Ammon's horn (tissue), 1 donor: ENCODE results near the gene ETV3L.

Experiments used
- DNase-seq: peaks from one replicate; pipeline ENCODE4 v3.0.0-alpha.2; 2016; ENCODE audit warnings: low spot score

Gene ETV3L

DNA sequence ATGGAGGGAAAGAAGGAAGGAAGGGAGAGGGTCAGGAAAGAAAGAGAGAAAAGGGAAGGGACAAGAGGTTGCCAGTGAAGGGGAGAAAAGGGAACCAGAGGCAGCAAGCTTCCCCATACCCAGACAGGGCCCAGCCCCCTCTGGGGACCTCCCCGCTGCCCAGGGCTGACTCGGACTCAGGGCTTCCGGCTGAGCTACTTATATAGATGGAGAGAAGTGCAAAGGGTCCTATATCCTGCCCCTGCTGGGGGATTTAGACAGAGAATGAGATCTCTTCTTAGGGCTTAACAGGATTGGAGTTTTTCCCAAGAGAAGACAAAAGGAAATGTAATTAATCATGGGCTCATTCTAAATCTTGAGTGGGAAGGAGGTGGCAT lies at the start of gene ETV3L:
ETV3L (minus strand) TSS at position 176 of the 377 bp plus-strand sequence. CDS start 285 bp downstream, outside the sequence.
- DNase-seq: no peak

DNA sequence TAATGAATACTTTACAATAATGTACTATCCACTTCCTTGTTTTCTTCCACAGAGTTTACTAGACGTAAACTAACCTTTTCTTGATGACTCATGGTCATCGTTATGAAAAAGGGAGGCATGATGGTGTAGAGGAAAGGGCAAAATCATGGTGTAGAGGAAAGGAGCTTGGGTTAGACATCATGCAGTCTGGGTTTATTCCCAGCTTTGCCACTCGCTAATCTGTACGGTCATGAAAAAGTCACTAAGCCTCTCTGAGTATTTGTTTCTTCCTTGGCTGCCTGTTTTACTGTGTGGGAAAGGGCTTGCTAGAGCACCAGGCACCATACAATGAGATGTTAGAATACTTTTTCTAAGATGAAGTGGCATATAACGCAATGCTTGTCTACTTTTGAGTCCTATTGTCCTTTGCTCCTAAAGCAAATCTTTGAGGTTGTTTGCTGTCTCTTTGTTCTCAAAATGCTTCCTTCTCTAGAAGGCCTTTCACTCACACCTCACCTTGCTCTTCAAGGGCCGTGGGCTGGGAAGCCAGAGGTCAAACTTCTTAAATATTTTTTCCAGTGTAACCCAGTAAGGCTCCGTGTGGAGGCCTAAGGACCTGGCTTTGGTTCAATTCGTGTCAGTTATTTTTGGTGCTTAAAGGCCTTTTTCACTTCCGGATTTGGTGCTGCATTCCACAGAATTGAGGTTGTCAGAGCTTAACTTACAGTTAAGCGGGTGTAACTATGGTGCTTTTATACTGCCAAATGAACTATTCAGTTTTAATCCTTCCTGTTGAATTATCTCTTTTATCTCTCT lies 48.5 kb upstream of the ETV3L start:
- DNase-seq: peak; percentile 23

DNA sequence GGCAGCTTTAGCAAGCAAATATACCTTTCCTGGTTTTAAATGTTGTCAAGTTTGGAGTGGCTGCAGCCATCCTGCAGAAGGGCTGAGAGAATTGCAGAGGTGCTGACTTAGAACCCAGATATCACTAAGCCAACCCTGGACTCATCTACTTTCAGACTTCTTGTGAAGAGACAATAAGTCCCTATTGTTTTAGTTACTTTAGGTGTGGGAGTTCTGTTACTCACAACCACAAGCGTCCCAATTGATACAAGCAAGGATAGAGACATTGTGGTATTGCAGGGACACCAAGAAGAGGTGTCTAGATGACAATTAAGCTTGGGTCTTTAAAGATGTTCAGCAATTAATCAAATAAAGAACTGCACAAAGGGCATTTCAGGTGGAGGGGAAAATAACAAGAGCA lies 47.4 kb upstream of the ETV3L start:
- no peak for DNase-seq

DNA sequence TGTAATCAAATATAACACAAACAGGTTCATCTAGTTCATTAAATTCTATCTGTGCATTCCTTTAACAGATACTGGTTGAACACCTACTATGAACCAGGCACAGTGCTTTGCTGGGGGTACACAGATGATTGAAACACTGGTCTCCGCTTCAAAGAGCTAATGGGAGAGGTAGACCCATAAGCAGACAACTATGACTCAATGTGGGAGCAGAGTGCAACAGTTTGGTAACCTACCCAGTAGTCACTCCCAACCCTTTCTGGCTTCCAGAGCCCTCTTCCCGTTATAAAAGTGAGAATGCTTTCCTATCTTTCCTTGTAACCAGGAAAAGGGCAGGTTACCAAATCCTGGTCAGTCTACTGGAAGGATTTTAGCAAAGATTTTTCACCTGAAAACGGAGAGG lies 46.6 kb upstream of the ETV3L start:
- DNase-seq: no peak

DNA sequence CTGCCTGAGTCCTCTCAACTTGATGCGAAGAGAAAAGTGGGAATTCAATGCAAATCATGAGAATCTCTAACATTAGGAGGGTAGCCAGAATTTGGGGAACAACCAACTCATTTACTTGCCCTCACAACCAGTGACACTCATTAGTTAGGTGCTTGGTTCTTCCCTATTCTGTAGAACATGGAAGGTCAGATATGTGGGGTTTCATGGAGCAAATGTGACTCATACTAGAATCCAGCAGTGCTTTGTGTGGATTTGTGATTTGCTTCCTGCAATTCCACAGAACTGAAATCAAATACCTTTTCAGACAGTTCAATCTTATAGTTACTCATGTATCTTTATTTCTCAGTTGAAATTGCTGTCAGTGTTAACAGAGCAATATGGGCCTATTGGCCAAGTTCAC lies 45.5 kb upstream of the ETV3L start:
- no peak for DNase-seq

DNA sequence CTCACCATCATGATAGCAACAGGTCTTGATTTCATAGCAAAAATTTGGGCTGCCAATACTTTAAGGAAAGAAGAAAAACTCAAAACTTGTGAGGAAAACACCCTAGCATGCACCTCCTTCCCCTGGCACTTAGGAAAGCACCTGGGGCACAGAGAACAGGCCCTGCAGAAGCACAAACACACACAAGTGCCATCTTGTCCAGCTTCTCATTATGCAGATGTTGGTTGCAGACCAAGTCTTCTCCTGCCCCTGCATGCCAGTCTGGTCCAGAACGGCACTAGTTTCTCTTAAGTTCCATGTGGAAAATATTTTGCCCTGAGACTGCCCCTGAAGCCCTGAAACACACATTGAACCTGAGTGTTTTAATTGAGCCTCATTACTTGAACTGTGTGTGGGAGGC lies 44.9 kb upstream of the ETV3L start:
- DNase-seq: no peak

DNA sequence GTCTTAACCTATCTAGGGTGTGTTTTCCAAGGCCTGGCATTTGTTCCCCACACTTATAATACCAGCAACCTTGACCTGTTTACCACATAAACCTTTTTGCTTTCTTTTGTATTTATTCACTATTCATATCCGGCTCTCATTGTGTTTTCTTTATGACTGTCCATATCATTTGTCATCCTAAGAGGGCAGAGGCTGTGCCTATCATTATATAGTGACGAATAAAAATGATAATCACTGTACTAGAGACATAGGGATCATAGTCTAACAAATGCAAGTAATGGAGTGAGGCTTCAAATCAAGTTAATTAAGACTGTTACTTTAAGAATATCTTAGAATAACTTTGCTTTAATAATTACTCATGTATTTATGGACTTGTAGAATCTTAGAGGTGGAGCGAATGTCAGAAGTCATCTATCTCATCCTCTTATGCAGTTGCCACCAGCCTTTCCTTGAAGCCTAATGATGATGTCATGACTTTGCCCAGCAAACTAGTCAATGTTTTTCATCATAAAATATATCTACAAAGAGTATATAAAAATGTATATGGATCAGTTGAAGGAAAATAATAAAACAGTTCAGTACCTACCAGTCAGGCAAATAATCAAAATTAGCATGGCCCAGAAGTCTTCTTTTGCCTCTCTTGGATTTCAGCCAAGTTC lies 43.3 kb upstream of the ETV3L start:
- DNase-seq: no peak

DNA sequence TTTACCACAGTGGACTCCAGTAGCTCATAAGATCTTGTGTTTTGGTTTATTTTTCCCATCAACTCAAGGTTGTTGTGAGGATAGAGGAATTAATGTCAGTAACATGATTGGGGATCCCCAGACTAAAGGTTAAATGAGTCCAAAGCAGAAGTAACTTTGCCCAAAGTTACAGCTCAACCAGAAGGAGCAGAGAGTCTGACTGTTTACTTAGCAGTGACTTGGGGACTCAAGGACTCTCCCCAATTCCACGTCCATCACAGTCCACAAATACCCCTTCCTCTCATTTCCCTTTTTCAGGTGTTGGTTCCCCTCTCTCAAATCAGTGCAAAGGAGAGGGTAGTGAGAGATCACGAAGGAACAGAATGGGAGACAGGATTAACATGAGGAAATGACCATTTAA lies 42.6 kb upstream of the ETV3L start:
- no peak for DNase-seq

DNA sequence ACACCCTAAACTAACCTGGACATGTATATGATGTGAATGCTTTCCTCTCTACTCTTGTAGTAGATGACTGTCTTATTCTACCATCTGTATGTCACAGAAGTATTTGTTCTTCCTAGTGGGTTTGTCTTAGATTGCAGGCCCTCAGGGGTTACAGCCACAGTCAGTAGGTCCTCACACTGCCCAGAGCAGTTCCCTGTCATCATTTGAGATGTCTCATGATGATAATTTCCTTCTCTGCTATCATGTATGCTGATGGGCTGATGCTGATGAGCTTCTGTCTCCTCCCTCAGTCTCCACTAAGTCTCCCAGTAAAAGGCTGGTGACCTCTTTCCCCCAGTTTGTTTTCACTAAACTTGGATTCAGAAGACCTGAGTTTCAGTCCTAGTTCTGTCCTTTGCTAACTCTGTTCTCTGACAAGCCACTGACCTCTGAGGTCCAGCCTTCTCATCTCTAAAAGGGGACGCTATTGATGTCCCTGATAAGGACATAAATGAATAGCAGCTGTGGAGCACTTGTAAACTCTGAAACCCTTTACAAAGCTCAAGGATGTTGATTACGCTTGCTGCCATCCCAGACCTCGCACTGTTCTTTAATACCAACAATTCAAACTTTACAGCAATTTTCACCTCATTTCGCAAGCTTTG lies 41.7 kb upstream of the ETV3L start:
- no peak for DNase-seq

DNA sequence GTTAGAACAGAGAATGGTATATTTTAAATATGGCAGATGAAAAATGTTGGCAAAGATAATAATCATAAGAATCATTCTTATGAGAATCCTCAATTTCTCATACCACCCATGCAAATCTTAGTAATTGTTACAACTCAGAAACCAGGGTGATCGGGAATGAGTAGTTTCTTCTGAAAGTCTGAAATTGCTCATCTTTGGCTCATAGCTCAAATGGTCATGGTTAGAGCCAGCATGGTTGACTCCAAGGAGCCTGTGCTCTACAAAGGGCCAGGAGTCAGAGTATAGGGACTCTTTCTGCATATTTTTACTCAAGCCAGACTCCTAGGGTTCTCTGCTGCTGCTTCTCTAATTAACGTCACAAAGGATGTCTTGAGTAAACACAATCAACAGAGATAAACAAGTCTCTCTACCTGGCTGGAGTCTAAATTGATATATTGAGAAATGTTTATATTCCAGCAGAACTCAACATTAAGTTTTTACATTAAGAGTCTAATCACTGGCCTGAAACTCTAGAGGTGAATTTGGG lies 40.5 kb upstream of the ETV3L start:
- DNase-seq: no peak

DNA sequence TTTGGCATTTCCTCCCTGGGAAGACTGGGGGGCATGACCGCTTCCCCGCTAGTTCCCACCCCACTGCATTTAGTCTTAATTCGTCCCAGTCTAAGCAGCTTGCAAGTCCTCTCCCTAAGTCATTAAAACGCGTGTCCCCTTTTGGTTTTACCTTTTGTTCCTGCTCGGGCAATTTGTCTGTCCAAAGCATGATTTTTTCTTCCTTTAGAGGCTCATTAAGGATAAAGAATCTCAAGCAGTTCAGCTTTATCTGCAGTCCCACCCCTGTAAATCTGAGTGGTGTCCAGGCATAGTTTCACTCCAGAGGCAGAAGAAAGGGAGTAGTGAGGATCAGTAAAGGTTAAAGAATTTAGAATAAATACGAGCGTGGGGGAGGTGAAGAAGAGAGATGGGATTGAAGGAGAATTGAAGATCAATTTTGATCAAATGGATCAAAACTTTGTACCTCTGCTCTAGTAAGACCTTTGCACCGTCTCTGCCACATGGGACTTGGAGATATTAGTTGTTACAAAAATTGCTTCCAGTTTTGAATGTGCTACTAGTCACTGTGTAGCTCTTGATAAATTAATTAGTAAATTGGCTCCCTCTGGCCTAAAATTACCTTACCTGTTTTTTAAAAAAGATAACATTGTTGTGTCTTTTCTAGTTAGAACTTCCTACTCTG lies 39.6 kb upstream of the ETV3L start:
- DNase-seq: no peak

DNA sequence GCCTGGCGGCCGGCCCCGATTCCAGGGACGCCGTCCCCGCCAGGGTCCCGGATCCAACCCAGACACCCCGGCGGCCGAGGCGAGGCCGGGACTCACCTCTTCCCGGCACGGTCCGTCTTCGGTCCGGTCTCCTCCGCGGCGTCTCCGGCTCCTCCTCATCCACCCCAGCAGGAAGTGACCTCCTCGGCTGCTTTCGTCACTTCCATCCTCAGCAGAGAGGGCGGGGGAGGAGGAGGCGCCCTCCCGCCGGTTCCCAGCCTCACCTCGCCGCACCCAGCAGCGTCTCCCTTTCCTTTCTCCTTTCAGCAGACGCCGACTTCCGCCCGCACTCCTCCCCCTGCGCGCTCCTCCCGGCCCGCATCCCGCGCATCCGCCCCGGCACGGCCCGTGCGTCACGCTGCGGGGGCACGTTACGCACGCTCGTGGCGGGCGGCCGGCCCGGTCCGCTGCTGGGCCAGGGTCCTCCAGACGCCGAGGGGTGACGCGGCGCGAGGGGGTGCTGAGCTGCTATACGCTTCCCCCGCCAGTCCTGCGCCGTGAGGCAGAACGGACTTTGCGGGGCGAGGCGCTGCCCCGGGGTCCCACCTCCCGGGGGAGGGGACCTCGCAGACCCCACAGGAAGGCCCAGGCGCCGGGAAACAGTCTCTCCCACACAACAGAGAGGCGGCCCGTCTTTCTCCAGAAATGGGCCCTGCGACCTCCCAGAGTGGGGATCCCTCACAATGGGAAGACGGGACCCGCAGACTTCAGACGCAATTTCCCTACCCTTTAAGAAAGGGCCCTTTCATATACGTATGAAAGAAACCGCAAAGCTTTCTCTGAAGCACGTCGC lies 38.8 kb upstream of the ETV3L start, which contains the start of gene ETV3:
ETV3 (minus strand) TSS at position 176 of the 832 bp plus-strand sequence. CDS start 2,043 bp downstream, outside the sequence.
- peak; percentile 93 for DNase-seq

DNA sequence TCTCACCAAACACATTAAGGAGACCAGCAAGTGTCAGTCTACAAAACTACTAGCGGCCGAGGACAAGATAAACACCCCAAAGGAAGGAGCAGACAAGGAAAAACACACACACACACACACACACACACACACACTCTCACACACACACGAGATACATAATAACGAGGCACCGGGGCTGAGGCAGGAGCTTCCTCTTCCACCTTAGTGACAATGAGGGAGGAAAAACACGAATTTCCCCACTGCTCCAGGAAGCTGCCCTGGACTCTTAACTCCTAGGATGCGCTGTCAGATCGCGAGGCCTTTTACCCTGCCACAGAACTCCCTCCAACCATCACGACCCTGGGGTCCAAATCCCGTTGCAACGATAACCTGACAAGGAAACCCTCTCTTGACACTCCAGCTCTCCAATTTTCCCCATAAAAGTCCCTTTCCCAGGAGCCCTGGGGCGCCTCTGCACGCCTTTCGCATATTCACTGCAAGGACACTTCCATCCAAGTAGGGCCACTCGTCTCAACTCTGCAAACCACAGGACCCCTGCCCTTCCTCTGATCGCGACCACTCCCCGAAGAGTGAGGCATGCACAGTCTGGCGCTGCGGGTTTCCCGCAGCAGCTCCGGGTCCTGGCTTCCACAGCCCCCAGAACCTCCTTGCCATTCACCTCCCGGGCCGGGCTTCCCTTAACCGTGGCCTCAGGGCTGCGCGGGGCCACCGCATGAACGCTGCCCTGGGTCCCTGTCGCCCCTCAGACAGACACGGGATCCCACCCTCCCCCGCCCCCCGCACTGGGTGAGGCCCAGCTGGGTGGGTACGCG lies 38.0 kb upstream of the ETV3L start:
- DNase-seq: no peak

DNA sequence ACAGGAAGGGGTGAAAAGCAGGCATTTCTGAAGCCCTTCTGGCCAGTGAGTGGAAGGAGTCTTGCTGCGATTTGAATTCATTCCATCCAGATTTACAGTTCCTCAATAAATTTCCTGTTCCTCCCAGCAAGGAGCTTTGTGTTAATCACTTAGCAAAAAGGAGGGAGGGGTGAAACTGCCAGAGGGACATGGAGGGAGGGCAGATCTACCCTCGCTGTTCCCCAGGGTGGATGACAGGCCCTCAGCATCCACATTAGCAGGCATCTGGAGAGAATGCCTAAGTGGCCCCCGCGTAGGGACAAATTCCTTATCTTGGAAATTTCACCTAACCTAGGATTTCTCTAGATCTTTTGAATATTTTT lies 37.4 kb upstream of the ETV3L start:
- DNase-seq: no peak

DNA sequence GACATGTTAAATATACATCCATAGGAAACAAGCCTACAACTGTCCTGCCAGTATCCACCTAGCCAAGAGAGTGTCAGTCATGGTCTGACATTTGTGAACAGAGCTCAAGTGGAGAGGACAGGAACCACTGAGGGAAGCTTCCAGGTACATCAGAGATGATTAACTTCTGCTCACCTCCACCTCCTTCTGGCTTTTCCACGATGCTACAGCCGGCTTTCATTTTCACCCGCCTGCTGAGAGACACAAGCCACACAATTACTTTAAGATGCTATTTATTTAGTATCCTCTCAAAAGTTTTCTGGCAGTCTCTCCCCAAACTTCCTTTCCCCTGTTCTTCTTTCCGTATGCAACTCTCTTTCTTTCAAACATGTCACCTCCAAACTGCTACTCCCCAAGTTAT lies 36.5 kb upstream of the ETV3L start:
- no peak for DNase-seq

DNA sequence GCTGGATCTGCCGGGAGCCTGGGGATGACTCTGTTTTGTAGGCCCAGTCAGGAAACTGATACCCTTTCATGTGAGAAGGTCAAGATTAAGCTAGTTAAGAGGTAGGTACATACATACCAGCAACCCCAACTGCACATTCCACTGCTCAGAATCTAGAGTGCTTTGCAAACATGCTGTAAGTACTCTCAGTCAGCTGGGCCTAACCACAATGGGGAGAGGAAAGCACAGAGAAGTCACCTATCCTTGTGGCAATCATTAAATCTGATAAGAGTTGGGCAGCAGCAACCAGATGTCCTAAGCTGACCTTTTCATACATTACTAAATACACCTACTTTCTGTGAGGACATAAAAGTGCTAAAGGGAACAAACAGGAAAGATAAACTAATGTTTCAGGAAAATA lies 36.0 kb upstream of the ETV3L start:
- no peak for DNase-seq

DNA sequence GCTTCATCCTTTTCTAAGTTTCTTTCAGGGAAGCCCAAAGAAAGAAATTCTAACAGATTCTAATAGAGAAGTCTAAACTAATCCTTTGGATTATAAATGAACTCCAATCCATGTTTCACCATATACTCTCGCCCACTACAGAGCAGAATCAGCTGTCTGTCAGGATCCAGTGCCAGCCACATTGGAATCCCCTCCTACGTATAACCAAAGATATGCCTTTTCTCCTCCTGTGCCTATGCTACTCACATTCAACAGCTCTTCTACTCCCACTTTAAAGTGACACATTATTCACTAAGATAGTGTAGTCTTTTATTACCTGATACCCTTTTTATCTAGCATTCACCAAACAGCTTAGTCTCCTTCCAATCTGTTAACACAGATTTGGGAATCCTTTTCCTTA lies 35.5 kb upstream of the ETV3L start:
- peak; percentile 62 for DNase-seq

DNA sequence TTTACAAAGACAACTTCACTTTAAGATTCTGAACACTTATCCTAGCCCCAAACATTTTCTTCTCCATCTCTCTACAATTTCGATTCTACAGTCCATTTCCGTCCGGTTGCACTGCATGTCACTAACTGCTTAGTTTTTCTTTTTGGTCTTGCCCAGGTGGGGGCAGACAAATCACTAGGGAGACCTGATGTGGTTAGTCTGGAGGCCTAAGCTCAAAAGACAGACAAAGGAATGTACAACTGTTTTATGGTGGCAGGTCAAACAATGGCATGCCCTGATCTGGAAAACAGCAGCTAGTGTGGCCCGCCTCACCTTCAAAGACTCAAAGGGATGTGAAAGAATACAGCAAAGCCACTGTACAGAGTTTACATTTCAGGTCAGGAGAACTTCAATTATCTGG lies 34.8 kb upstream of the ETV3L start:
- DNase-seq: no peak

DNA sequence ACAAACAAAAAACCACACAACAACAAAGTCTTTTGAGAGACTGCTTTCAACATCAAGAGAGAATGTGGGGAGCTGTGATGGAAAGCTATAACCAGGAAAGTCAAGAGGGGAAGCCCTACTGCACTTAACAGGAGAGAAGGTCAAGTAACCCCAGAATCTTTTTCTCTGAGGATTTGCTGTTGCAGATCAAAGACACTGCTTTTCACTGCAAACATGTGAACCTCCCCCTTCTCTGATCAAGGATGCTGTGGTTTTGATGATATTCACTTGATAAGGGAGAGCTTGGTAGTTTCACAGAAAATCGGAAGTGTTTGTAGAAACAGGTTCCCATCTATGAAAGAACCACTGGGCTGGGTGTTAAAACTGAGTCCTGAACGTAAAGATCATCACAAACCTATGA lies 33.8 kb upstream of the ETV3L start:
- no peak for DNase-seq

DNA sequence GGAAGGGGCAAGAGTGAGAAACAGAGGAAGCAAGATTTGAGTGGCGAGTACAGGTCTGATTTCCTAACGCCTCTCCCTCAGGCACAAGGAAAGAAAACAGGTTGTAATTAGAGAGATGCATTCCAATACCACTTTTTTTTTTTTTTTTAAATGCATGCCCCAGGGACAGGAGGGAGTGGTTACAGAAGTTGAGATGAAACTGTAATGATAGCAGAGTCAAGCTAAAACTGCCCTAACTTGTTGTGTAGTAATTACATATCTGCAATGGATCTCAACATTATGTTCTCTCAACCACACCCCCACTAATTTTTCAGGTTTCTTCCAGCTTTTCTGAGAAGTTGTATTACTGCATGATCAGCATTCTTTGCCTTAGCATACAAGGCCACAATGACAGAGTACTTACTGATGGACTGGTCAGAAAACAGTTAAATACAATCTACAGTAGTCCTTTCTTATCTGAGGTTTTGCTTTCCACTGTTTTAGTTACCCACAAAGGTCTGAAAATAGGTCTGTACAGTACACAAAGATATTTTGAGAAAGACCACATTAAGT lies 33.1 kb upstream of the ETV3L start:
- no peak for DNase-seq
